ENCODE results near the gene ITM2C. TPM values are rescaled to one million over a fixed set of nuclear protein-coding genes. Genes with fewer than 3 reads are reported as not detected.

Gene ITM2C
- total and polyA plus RNA-seq, 8 donors: 26.2 to 96.3 (median 41.0) TPM

- DNase-seq: no peak
- intact Hi-C loops (cut with DNase I): loop anchor here in 2 of 3 donors (5.0 kb wide), 2 partner anchors 157 to 162 kb away; no protein-coding TSS in a partner anchor
- Histone ChIP-seq H3K9me3 (no peaks in the 10 kb centered on the region), H3K4me3 (no peak overlapping the region), H3K27ac (no peak overlapping the region), H3K4me1 (no peaks in the 10 kb centered on the region), H3K27me3 (peaks cover 0 to 4% (median 0%) of the 10 kb centered on the region in 4 donors), H3K36me3 (no peaks in the 10 kb centered on the region)
- ATAC-seq: no peak
- 91 to 93% methylated on average over 7 of the region's 7 CpGs for WGBS, 2 donors
- TF ChIP-seq CTCF (IDR thresholded peaks at IDR 0.05): no peak
- FAIRE-seq: no peak
Measured at GRCh38 chr2:230829959-230830358, 34.8 kb upstream of the ITM2C start.

- WGBS, 2 donors: 72 to 87% methylated on average over 7 of the region's 7 CpGs
- no peak for DNase-seq
- H3K27ac ChIP-seq: no peak overlapping the region
- no peaks in the 10 kb centered on the region for H3K4me1 ChIP-seq
- no peak for TF ChIP-seq CTCF (IDR thresholded peaks at IDR 0.05)
- no peak for FAIRE-seq
- H3K4me3 ChIP-seq: no peak overlapping the region
- H3K27me3 ChIP-seq: peaks cover 0 to 4% (median 0%) of the 10 kb centered on the region in 4 donors
- intact Hi-C loops (cut with DNase I): no loop called here
- no peak for ATAC-seq
- no peaks in the 10 kb centered on the region for H3K36me3 ChIP-seq
- no peaks in the 10 kb centered on the region for H3K9me3 ChIP-seq
Measured at GRCh38 chr2:230830428-230830827, 34.3 kb upstream of the ITM2C start.

- DNase-seq (no peak), FAIRE-seq (no peak), ATAC-seq (no peak)
- Histone ChIP-seq H3K27ac (no peak overlapping the region), H3K4me1 (no peaks in the 10 kb centered on the region), H3K36me3 (no peaks in the 10 kb centered on the region), H3K9me3 (no peaks in the 10 kb centered on the region), H3K4me3 (no peak overlapping the region), H3K27me3 (no peaks in the 10 kb centered on the region)
- TF ChIP-seq CTCF (IDR thresholded peaks at IDR 0.05): no peak
- intact Hi-C loops (cut with DNase I): no loop called here
- WGBS, 2 donors: 54 to 64% methylated on average over 2 of the region's 2 CpGs
Measured at GRCh38 chr2:230840301-230840700, 24.4 kb upstream of the ITM2C start.

GRCh38 chr2:230842473-230842872, 22.3 kb upstream of the ITM2C start:
- no peaks in the 10 kb centered on the region for H3K36me3 ChIP-seq
- H3K9me3 ChIP-seq: no peaks in the 10 kb centered on the region
- H3K4me1 ChIP-seq: no peaks in the 10 kb centered on the region
- H3K27me3 ChIP-seq: no peaks in the 10 kb centered on the region
- 23 to 32% methylated on average over 6 of the region's 6 CpGs for WGBS, 2 donors
- ATAC-seq: peak in 2 of 4 donors; percentile 46 to 63
- no peak for TF ChIP-seq CTCF (IDR thresholded peaks at IDR 0.05)
- no peak overlapping the region for H3K27ac ChIP-seq
- intact Hi-C loops (cut with DNase I): no loop called here
- H3K4me3 ChIP-seq: no peak overlapping the region
- FAIRE-seq: no peak
- no peak for DNase-seq

- intact Hi-C loops (cut with DNase I): no loop called here
Measured at GRCh38 chr2:230843132-230843531, 21.6 kb upstream of the ITM2C start.

More at GRCh38 chr2:230843132-230843531, 21.6 kb upstream of the ITM2C start:
- DNase-seq (no peak), ATAC-seq (no peak), FAIRE-seq (no peak)
- H3K4me3 ChIP-seq: no peak overlapping the region
- WGBS, 2 donors: 72 to 80% methylated on average over 4 of the region's 4 CpGs
- H3K4me1 ChIP-seq: no peaks in the 10 kb centered on the region
- H3K27me3 ChIP-seq: no peaks in the 10 kb centered on the region
- no peaks in the 10 kb centered on the region for H3K36me3 ChIP-seq
- no peak for TF ChIP-seq CTCF (IDR thresholded peaks at IDR 0.05)
- no peaks in the 10 kb centered on the region for H3K9me3 ChIP-seq
- no peak overlapping the region for H3K27ac ChIP-seq

All from pancreas (tissue), 10 donors.